GM21515 (cell line): Measurements from ENCODE around the gene PREB.

Experiments
- ATAC-seq: cut with Tn5 transposase; IDR thresholded peaks from one replicate; pipeline ENCODE4 v1.9.1; 2021; ENCODE audit not compliant: unreplicated experiment

The PREB gene

DNA sequence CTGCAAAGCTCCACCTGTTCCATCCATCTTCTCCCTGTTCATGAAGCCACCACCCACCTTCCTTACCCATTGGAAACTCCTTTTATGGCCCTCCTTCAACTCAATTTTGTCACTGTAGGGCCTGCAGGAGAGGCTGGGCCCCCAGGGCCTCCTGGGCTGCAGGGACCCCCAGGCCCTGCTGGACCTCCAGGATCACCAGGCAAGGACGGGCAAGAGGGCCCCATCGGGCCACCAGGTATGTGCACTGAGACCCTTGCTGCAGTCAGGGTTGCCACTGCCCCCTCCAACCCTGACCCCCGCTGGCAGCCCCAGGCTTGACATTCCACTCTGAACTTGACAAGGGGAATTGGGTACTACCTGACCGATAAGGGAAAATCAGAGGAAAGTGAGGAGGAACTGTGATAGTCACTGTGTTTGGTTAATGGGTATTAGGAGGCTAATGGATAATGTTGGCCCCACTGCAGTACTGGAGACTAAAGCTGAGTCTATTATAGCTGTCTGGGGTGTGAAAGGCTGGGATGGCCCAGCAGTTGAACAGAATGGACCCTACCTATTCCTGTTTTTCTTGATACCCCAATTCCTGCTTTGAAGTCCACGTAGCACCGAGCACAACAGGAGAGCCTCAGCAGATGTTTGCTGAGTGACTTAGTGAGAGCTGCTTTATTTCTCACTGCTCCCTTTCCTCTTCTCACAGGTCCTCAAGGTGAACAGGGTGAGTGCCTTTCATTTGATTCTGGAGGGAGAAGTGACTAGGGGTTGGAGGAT is 50.0 kb downstream of the PREB start:
- ATAC-seq, result no peak

DNA sequence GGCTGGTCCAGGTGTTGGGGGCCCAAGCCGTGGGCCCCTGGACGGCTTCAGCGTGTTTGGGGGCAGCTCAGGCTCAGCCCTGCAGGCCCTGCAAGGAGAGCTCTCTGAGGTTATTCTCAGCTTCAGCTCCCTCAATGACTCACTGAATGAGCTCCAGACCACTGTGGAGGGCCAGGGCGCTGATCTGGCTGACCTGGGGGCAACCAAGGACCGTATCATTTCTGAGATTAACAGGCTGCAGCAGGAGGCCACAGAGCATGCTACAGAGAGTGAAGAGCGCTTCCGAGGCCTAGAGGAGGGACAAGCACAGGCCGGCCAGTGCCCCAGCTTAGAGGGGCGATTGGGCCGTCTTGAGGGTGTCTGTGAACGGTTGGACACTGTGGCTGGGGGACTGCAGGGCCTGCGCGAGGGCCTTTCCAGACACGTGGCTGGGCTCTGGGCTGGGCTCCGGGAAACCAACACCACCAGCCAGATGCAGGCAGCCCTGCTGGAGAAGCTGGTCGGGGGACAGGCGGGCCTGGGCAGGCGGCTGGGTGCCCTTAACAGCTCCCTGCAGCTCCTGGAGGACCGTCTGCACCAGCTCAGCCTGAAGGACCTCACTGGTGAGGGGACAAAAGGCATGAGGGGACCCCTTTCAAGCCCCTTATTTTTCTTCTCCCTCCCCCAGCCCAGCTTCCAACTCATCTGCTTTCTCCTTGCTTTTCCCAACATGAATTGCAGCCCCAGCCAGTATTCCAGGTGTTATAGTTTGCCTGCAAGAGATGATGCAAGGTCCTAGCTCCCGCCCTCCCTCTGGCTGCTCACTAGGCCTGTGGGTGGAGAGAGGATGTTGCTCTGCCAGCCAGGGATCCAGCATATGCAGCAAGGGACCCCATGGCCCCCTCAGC is 50.8 kb downstream of the PREB start:
- no peak for ATAC-seq

DNA sequence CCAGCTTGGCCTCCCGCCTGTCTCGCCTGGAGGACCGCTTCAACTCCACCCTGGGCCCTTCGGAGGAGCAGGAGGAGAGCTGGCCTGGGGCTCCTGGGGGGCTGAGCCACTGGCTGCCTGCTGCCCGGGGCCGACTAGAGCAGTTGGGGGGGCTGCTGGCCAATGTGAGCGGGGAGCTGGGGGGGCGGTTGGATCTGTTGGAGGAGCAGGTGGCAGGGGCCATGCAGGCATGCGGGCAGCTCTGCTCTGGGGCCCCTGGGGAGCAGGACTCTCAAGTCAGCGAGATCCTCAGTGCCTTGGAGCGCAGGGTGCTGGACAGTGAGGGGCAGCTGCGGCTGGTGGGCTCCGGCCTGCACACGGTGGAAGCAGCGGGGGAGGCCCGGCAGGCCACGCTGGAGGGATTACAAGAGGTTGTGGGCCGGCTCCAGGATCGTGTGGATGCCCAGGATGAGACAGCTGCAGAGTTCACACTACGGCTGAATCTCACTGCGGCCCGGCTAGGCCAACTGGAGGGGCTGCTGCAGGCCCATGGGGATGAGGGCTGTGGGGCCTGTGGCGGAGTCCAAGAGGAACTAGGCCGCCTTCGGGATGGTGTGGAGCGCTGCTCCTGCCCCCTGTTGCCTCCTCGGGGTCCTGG is 51.5 kb downstream of the PREB start:
- ATAC-seq, result no peak

DNA sequence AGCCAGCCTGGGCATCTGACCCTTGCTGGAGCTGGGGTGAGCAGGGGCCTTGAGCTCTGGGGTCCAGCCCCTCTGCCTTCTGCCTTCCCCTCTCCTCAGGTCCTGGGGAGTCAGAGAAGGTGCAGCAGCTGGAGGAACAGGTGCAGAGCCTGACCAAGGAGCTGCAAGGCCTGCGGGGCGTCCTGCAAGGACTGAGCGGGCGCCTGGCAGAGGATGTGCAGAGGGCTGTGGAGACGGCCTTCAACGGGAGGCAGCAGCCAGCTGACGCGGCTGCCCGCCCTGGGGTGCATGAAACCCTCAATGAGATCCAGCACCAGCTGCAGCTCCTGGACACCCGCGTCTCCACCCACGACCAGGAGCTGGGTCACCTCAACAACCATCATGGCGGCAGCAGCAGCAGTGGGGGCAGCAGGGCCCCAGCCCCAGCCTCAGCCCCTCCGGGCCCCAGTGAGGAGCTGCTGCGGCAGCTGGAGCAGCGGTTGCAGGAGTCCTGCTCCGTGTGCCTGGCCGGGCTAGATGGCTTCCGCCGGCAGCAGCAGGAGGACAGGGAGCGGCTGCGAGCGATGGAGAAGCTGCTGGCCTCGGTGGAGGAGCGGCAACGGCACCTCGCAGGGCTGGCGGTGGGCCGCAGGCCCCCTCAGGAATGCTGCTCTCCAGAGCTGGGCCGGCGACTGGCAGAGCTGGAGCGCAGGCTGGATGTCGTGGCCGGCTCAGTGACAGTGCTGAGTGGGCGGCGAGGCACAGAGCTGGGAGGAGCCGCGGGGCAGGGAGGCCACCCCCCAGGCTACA is 52.3 kb downstream of the PREB start:
- no peak for ATAC-seq
